SK-N-SH treated with all-trans-retinoic acid at 6 μM for 48 hours (cell line): Measurements from ENCODE around the gene DNAH1.

Experiments
- ATAC-seq: fragments of 200-7000 bp; cut with Tn5 transposase; 3 replicates; pipeline ENCODE4 v1.9.1; 2020; ENCODE audit warnings: mild to moderate bottlenecking, moderate library complexity
- ARNTL ChIP-seq: fragments of 450-650 bp; formaldehyde crosslinking; IDR thresholded peaks from 2 replicates; pipeline ENCODE4 v1.5.0; 2020; ENCODE audit warnings: low read depth, mild to moderate bottlenecking, moderate library complexity, borderline replicate concordance
- BACH2 ChIP-seq: fragments of 250-450 bp; sonication (Bioruptor Pico); IDR thresholded peaks from 2 replicates; pipeline ENCODE4 v1.9.0; 2021; ENCODE audit warnings: mild to moderate bottlenecking, borderline replicate concordance
- CREB5 ChIP-seq: fragments of 250-450 bp; sonication (Bioruptor Pico); IDR thresholded peaks from 2 replicates; pipeline ENCODE4 v1.5.1; 2020; ENCODE audit warnings: low read depth, mild to moderate bottlenecking, moderate library complexity
- CSDC2 ChIP-seq: fragments of 250-450 bp; sonication (Bioruptor Pico); IDR thresholded peaks from 2 replicates; pipeline ENCODE4 v1.5.0; 2020; ENCODE audit warnings: mild to moderate bottlenecking, moderate library complexity
- CSRNP3 ChIP-seq: fragments of 250-450 bp; sonication (Bioruptor Pico); IDR thresholded peaks from 2 replicates; pipeline ENCODE4 v1.5.1; 2021; ENCODE audit warnings: mild to moderate bottlenecking, moderate library complexity
- ESRRG ChIP-seq: fragments of 250-450 bp; sonication (Bioruptor Pico); IDR thresholded peaks from 2 replicates; pipeline ENCODE4 v1.6.1; 2021; ENCODE audit warnings: mild to moderate bottlenecking
- ISL1 ChIP-seq: fragments of 250-450 bp; sonication (Bioruptor Pico); IDR thresholded peaks from 2 replicates; pipeline ENCODE4 v2.1.2; 2022; ENCODE audit warnings: mild to moderate bottlenecking, moderate library complexity
- SNAI2 ChIP-seq: fragments of 250-450 bp; sonication (Bioruptor Pico); IDR thresholded peaks from 2 replicates; pipeline ENCODE4 v1.5.0; 2020; ENCODE audit warnings: mild to moderate bottlenecking, moderate library complexity
- TCF4 ChIP-seq: fragments of 250-450 bp; sonication (Bioruptor Pico); IDR thresholded peaks from 2 replicates; pipeline ENCODE4 v1.8.0; 2021; ENCODE audit warnings: mild to moderate bottlenecking, moderate library complexity, borderline replicate concordance
- TOX ChIP-seq: fragments of 250-450 bp; sonication (Bioruptor Pico); IDR thresholded peaks from 2 replicates; pipeline ENCODE4 v1.8.0; 2021; ENCODE audit warnings: mild to moderate bottlenecking, moderate library complexity, borderline replicate concordance
- ZC3H10 ChIP-seq: fragments of 250-450 bp; sonication (Bioruptor Pico); IDR thresholded peaks from 2 replicates; pipeline ENCODE4 v1.5.1; 2021; ENCODE audit warnings: mild to moderate bottlenecking, moderate library complexity
- ZFP30 ChIP-seq: fragments of 450-650 bp; formaldehyde crosslinking; IDR thresholded peaks from 2 replicates; pipeline ENCODE4 v1.5.0; 2022; ENCODE audit warnings: mild to moderate bottlenecking, moderate library complexity
- ZNF70 ChIP-seq: fragments of 450-650 bp; formaldehyde crosslinking; IDR thresholded peaks from 2 replicates; pipeline ENCODE4 v1.5.0; 2020; ENCODE audit warnings: mild to moderate bottlenecking, moderate library complexity
- ZNF8 ChIP-seq: fragments of 450-650 bp; formaldehyde crosslinking; IDR thresholded peaks from 2 replicates; pipeline ENCODE4 v1.5.0; 2020; ENCODE audit warnings: mild to moderate bottlenecking, moderate library complexity
- TF ChIP-seq, protein P1 (sequence below): fragments of 250-450 bp; sonication (Bioruptor Pico); IDR thresholded peaks from 2 replicates; pipeline ENCODE4 v1.8.0; 2021; ENCODE audit warnings: low read depth, mild to moderate bottlenecking, moderate library complexity, borderline replicate concordance
- TF ChIP-seq, protein P2 (sequence below): fragments of 250-450 bp; sonication (Bioruptor Pico); IDR thresholded peaks from 2 replicates; pipeline ENCODE4 v1.5.0; 2020; ENCODE audit warnings: mild to moderate bottlenecking, moderate library complexity

The DNAH1 gene

GRCh38 chr3:52349131-52349530 lies 33.0 kb downstream of the DNAH1 start (continued):
- TF ChIP-seq CSRNP3 (CRISPR knock-in tag): no peak
- no peak for TF ChIP-seq ZNF8
- TF ChIP-seq SNAI2 (CRISPR knock-in tag): no peak

DNA sequence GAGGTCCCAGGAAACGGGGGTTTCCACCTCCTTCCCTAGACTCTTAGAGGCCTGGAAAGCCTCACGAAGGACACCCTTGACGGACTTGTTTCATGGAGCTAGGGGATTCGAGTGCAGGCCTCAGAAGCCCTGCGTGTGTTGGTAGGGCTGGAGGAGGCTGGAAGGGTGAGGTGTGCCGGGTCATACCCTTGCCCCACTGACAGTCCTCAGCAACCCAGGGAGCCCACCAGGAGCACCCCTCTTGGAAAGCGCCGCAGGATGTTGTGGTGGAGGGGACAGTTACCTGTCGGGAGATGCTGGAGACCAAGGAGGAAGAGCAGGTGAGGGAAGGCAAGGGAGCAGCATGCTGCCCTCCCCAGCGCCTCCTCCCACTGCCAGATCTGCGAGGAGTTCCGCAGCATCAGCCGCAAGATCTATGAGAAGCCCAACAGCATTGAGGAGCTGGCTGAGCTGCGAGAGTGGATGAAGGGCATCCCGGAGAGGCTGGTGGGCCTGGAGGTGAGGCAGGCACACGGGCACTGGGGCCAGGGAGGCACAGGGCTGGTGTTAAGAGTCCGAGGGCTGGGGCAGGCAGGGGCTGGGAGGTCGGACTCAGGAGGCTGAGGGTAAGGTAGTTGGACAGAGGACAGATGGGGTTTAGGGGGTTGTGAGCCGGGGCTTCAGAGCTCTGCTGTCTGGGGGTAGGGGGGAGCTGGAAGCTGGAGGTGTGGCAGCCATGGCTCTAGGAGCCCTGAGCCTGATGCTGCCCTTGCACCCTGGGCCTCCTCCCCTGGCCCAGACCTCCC lies 33.7 kb downstream of the DNAH1 start:
- TF ChIP-seq ZFP30 (CRISPR knock-in tag): no peak
- no peak for TF ChIP-seq ZNF8
- TF ChIP-seq, protein P1, sequence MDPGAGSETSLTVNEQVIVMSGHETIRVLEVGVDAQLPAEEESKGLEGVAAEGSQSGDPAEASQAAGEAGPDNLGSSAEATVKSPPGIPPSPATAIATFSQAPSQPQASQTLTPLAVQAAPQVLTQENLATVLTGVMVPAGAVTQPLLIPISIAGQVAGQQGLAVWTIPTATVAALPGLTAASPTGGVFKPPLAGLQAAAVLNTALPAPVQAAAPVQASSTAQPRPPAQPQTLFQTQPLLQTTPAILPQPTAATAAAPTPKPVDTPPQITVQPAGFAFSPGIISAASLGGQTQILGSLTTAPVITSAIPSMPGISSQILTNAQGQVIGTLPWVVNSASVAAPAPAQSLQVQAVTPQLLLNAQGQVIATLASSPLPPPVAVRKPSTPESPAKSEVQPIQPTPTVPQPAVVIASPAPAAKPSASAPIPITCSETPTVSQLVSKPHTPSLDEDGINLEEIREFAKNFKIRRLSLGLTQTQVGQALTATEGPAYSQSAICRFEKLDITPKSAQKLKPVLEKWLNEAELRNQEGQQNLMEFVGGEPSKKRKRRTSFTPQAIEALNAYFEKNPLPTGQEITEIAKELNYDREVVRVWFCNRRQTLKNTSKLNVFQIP (CRISPR knock-in tag): no peak
- TF ChIP-seq TOX (CRISPR knock-in tag): no peak
- no peak for TF ChIP-seq ISL1 (CRISPR knock-in tag)
- TF ChIP-seq CREB5 (CRISPR knock-in tag): no peak
- no peak for TF ChIP-seq ESRRG (CRISPR knock-in tag)
- no peak for TF ChIP-seq SNAI2 (CRISPR knock-in tag)
- TF ChIP-seq ARNTL (CRISPR knock-in tag): no peak
- no peak for TF ChIP-seq TCF4
- no peak for TF ChIP-seq CSRNP3 (CRISPR knock-in tag)
- no peak for TF ChIP-seq ZNF70 (CRISPR knock-in tag)

DNA sequence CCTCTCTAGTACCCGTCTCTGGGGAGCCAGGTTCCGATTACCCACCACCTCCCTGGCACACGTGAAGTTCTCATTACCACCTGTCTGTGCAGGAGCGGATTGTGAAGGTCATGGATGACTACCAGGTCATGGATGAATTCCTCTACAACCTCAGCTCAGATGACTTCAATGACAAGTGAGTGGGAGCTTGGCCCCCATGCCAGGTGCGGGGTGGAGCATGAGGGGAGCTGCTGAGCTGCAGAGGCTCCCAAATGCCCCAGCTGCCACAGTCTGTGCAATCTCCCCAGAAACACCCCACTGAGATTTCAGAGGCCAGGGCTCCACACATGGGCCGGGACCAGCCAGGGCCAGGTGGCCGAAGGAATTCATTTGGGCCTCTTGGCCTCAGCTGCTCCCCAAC lies 34.3 kb downstream of the DNAH1 start:
- no peak for ATAC-seq
- TF ChIP-seq CSDC2 (CRISPR knock-in tag) (no peak), ZC3H10 (no peak), TOX (CRISPR knock-in tag) (no peak), ZFP30 (CRISPR knock-in tag) (no peak), ZNF8 (no peak), ISL1 (CRISPR knock-in tag) (no peak), SNAI2 (CRISPR knock-in tag) (no peak), ZNF70 (CRISPR knock-in tag) (no peak), BACH2 (CRISPR knock-in tag) (no peak), TCF4 (no peak)
- TF ChIP-seq, protein P2, sequence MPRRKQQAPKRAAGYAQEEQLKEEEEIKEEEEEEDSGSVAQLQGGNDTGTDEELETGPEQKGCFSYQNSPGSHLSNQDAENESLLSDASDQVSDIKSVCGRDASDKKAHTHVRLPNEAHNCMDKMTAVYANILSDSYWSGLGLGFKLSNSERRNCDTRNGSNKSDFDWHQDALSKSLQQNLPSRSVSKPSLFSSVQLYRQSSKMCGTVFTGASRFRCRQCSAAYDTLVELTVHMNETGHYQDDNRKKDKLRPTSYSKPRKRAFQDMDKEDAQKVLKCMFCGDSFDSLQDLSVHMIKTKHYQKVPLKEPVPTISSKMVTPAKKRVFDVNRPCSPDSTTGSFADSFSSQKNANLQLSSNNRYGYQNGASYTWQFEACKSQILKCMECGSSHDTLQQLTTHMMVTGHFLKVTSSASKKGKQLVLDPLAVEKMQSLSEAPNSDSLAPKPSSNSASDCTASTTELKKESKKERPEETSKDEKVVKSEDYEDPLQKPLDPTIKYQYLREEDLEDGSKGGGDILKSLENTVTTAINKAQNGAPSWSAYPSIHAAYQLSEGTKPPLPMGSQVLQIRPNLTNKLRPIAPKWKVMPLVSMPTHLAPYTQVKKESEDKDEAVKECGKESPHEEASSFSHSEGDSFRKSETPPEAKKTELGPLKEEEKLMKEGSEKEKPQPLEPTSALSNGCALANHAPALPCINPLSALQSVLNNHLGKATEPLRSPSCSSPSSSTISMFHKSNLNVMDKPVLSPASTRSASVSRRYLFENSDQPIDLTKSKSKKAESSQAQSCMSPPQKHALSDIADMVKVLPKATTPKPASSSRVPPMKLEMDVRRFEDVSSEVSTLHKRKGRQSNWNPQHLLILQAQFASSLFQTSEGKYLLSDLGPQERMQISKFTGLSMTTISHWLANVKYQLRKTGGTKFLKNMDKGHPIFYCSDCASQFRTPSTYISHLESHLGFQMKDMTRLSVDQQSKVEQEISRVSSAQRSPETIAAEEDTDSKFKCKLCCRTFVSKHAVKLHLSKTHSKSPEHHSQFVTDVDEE (CRISPR knock-in tag): no peak
- TF ChIP-seq, protein P1 (CRISPR knock-in tag): no peak

More for the DNA sequence above, 33.7 kb downstream of the DNAH1 start:
- ATAC-seq: no peak
